Esophagus mucosa (tissue), 1 donor: ENCODE data around the gene NCR1. TPM values are rescaled to one million over a fixed set of nuclear protein-coding genes. Genes with fewer than 3 reads are reported as not detected.
"Not testable (repeated sequence)": the region's sequence is repeated elsewhere in the genome, so short reads cannot be mapped to it uniquely, and the experiment has no call there.

Source experiments
- ATAC-seq: fragments of 200-7000 bp; cut with Tn5 transposase; one replicate; pipeline ENCODE4 v1.9.1; 2020
- total RNA-seq: library from RNA; stranded (reverse); gene quantifications from one replicate; pipeline ENCODE4 v1.2.4, GENCODE V29; 2023
- donor health status: DM: yes; HTN: yes; CAD: no.

The NCR1 gene
- total RNA-seq, 1 donor from 2014 or later = 0.44 TPM

DNA sequence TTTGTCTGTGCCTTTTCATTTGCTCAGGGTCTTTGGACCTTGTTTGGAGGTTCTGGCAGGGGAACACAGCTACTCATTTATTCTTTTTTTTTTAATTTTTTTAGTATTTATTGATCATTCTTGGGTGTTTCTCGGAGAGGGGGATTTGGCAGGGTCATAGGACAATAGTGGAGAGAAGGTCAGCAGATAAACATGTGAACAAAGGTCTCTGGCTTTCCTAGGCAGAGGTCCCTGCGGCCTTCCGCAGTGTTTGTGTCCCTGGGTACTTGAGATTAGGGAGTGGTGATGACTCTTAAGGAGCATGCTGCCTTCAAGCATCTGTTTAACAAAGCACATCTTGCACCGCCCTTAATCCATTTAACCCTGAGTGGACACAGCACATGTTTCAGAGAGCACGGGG is 2.0 kb downstream of the NCR1 start:
- ATAC-seq = not testable (repeated sequence)

DNA sequence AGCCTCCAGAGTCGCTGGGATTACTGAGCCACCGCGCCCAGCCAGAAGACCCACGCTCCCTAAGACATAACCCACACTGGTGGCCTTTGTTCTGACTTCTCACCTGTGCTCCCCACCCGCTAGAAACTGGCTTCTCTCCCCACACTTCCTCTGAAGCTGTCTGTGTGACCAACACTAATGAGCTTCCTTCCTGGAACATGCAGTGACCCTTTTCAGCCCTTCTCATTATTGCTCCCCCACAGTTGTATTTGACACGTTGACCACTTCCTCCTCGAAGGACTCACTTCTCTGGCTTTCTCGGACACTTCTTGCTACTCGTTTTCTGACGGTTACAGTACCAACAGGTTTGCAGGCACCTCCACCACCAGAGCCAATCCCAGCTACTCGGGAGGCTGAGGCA is 10.9 kb downstream of the NCR1 start:
- no peak for ATAC-seq

DNA sequence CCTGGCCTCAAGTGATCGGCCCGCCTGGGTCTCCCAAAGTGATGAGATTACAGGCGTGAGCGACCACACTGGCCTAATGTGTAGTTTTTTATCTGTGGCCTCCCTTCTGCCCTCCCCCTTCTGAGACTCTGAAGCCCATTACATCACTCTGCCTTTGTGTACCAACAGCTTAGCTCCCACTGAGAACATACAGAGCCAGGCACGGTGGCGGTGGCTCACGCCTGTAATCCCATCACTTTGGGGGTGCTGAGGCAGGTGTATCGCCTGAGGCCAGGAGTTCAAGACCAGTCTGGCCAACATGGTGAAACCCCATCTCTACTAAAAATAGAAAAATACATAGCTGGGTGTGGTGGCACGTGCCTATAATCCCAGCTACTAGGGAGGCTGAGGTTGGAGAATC is 12.6 kb downstream of the NCR1 start:
- no peak for ATAC-seq

DNA sequence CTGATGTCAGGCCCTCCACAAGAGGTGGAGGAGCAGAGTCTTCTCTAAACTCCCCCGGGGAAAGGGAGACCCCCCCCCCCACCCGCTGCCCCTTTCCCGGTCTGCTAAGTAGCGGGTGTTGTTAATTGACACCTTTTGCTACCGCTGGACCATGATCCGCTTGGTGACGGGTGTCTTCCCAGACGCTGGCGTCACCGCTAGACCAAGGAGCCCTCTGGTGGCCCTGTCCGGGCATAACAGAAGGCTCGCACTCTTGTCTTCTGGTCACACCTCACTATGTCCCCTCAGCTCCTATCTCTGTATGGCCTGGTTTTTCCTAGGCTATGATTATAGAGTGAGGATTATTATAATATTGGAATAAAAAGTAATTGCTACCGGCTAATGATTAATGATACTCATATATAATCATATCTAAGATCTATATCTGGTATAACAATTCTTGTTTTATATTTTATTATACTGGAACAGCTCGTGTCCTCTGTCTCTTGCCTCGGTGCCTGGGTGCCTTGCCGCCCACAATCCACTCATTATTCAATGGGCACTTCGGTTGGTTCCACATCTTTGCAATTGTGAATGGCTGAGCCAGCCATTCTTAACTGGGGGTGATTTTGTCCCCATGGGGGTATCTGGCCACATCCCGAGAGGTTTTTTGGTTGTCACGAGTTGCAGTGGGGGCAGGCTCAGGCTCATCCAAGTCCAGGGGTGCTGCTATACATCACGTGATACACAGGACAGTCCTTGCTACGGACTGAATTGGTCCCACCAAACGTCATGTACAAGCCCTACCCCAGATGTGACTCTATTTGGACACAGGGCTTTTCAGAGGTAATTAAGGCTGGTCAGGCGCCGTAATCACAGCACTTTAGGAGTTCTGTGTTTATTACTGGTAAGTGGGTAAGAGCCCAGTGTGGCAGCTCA is 14.0 kb downstream of the NCR1 start:
- ATAC-seq = not testable (repeated sequence)

DNA sequence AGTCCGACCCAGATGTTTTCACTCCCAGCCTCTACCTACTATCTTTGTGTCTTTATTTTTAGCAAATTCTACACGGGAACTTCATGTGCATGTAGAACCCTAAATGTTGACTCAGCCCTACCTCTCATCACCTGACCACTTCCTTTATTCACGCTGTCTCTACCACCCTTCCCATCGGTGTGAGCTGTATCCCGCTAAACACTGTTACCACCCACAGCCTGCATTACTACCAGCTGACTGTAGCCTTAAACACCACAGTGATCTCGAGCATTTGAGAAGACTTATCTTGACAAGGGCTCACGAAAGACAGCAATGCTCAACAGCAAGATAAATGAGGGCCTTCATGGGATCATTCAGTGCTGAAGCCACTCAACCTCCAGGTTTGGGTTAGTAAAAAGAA is 15.1 kb downstream of the NCR1 start:
- no peak for ATAC-seq

DNA sequence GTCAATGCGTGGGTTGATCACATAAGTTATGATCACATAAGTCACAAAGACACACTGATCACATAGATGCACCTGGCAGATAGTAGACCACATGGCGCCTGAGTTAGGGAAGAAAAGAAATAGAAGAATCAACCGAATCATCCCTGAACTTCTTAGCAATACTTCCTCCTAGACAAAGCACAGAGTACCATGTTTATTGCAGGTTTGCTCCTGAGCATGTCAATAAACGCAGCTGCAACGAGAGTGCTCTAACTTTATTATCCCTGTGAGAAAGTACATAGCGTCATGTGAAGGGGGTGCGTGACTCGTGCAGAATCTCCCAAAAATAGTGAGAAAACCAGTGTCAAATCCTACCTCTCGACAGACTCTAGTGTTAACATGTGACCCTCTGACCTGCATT is 17.3 kb downstream of the NCR1 start:
- no peak for ATAC-seq

DNA sequence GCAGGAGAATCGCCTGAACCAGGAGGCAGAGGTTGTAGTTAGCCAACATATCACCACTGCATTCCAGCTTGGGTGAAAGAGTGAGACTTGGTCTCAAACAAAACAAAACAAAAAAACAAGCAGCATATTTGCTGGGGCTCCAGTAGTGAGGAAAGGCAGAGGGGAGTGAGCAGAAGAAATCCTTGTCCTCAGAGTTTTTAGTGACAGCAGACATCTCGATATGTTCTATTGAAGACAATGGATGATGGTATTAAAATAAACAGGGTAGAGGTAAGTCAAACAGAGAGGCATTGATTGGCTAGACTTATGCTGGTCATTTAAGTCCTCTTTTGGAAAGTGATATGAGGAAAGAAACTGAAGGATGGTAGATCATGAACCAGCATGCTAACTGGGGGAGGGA is 22.4 kb downstream of the NCR1 start:
- no peak for ATAC-seq

DNA sequence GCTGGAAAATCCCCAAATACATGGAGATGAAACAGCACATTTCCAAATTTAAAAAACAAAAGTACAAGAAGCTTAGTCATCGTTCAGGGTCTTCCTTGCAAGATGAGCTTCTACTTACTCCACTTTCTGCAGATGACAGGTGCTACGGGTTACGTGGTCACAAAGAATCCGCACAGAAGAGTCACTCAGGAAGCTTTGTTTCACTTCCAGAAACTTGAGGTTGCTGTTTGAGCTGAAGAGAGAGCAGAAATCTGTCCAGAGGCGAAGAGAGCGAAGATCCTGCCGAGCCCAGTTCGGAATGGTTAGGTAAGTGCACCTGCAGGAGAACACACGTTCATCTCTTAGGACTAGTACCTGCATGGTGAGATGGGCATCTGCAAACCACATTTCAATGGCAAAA is 32.0 kb downstream of the NCR1 start:
- ATAC-seq = no peak

DNA sequence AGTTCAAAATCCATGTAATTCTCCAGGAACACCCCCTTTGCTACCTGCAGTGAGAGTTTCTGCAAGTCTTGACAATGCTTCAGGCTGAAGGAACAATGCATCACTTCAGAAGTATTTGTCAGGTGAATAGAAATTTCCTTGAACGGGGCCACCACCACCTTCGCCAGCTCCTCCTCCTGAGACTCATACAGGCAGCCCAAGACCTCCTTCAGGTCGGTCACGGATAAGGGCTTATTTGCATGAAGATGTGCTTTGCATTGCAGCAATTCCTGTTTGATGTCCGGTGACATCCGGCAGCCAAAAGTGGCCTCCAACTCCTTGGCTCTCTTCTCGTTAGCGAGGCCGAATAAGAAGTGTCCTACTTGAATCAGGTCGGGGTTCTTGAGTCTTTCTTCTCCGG is 33.0 kb downstream of the NCR1 start:
- no peak for ATAC-seq

DNA sequence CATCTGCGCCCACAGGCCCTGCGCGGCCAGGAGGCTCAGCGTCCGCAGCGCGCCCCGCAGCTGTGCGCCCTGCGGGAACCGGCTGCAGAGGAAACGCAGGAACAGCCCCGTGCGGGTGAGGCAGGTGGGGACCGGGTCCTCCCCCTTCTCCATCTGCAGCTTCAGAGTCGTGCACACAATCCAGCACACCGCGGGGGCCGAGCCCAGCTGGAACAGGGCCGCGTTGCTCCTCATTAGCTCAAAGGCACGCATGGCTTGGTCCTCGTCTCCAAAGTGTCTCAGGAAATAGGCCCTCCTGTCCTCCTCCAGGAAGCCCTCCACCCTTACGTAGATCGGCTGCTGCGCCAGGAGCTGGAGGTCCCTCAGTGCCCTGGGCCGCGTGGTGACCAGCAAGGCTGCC is 33.6 kb downstream of the NCR1 start:
- not testable (repeated sequence) for ATAC-seq

DNA sequence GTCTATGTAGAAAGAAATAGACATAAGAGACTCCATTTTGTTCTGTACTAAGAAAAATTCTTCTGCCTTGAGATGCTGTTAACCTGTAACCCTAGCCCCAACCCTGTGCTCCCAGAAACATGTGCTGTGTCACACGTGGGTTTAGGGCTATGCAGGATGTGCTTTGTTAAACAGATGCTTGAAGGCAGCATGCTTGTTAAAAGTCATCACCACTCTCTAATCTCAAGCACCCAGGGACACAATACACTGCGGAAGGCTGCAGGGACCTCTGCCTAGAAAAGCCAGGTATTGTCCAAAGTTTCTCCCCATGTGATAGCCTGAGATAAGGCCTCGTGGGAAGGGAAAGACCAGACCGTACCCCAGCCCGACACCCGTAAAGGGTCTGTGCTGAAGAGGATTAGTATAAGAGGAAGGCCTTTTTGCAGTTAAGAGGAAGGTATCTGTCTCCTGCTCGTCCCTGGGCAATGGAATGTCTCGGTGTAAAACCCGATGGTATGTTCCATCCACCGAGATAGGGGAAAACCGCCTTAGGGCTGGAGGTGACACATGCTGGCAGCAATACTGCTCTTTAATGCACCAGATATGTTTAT is 37.9 kb downstream of the NCR1 start:
- not testable (repeated sequence) for ATAC-seq

DNA sequence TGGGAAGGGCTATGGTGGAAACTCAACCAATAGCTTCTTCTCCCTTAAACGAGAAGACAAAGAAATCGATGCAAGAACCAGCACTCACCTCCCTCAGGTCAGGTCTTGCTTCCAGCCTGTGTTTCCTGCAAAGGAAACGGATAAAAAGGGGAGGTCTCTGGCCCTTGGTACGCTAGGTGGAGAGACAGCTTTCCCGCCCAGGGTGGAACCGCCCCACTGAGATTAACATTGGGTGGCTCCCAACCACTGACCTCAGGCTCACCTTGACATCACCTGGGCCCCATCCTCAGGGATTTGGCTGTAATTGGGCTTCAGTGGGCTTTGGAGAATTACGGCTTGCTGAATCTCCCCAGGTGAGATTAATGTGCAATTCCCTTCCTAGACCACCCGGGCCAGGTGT is 41.4 kb downstream of the NCR1 start, which contains the start of gene NLRP7:
NLRP7 (minus strand) TSS at position 150 of the 400 bp plus-strand sequence.
- no peak for ATAC-seq

DNA sequence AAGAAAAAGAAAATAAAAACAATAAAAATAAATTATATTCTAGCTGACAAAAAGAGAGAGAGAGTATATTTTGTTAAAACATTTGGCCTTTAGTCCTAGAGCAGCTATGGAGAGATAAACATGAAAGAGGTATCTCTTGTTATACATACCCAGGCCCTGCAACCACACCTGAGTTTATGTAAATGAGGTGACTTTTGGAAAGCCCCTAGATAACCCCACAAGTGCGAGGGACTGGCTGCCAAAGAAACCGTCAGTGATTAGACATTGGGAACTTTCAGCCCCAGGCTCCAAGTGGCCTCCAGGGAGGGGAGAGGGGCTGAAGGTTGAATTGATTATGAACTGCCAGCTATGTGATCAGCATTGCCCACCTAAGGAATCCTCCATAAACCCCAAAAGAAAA is 43.5 kb downstream of the NCR1 start:
- ATAC-seq = no peak

DNA sequence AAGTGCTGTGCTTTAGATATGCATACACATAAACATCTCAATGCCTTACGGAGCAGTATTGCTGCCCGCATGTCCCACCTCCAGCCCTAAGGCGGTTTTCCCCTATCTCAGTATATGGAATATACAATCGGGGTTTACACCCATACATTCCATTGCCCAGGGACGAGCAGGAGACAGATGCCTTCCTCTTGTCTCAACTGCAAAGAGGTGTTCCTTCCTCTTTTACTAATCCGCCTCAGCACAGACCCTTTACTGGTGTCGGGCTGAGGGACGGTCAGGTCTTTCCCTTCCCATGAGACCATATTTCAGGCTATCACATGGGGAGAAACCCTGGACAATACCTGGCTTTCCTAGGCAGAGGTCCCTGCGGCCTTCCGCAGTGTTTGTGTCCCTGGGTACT is 44.6 kb downstream of the NCR1 start:
- not testable (repeated sequence) for ATAC-seq

DNA sequence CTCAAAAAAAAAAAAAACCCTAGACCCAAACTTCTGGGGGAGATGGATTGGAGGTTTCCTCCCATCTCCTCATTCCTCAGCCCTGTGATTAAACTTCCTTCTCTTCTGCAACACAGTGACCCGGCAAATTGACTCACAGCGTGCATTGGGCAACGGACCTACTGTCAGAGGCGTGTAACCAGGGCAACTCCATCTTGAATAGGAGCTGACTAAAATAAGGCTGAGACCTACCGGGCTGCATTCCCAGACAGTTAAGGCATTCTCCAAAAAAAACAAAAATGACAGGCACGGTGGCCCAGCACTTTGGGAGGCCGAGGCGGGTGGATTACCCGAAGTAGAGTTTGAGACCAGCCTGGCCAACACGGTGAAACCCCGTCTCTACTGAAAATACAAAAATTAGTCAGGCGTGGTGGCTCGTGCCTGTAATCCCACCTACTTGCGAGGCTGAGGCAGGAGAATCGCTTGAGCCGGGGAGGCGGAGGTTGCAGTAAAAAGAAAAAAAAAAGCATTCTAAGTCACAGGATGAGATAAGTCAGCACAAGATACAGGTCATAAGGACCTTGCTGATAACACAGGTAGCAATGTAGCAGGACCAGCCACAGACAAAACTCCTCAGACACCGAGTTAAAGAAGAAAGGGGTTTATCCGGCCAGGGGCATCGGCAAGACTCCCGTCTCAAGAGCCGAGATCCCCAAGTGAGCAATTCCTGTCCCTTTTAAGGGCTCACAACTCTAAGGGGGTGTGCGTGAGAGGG is 46.8 kb downstream of the NCR1 start:
- ATAC-seq = peak; percentile 94

DNA sequence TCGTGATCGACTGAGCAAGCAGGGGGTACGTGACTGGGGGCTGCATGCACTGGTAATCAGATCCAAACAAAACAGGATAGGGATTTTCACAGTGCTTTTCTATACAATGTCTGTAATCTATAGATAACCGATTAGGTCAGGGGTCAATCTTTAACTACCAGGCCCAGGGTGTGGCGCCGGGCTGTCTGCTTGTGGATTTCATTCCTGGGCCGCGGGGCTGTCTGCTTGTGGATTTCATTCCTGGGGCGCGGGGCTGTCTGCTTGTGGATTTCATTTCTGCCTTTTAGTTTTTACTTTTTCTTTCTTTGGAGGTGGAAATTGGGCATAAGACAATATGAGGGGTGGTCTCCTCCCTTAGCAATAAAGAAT is 47.4 kb downstream of the NCR1 start:
- ATAC-seq = not testable (repeated sequence)

DNA sequence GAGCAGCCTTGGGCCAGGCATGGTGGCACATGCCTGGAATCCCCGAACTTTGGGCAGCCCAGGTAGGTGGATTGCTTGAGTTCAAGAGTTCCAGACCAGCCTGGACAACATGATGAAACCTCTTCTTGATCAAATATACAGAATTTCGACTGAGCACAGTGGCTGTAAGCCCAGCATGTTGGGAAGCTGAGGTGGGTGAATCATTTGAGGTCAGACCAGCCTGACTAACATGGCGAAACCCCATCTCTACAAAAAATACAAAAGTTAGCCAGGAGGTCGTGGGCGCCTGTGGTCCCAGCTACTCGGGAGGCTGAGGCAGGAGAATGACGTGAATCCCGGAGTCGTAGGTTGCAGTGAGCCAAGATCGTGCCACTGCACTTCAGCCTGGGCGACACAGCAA is 49.4 kb downstream of the NCR1 start:
- no peak for ATAC-seq

DNA sequence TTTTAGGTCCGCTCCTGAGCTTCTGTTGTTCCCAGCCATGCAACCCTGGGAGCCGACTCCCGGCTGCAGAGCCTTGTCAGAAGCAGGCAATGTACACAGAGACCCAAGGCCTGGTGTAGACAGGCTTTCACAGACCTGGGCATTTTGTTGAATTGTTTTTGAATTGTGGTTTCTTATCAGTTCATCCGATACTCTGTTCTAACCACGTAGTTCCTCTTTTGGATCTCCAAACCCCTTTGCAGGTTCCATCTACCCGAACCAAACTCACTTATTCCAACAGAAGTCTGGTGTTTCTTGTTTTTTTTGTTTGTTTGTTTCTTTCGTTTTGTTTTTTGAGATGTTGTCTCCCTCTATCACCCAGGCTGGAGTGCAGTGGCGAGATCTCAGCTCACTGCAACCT is 53.9 kb downstream of the NCR1 start:
- no peak for ATAC-seq

Other genes starting within 250 kb of the NCR1 start
- gene LILRB4, start 243.2 kb upstream of the NCR1 start, total RNA-seq = 0.48 TPM
- not detected for gene KIR3DL3, start 181.7 kb upstream of the NCR1 start, total RNA-seq
- not detected for gene KIR2DL3, start 167.6 kb upstream of the NCR1 start, total RNA-seq
- gene KIR2DL1, start 136.4 kb upstream of the NCR1 start, total RNA-seq = not detected
- gene KIR2DL4, start 102.5 kb upstream of the NCR1 start, total RNA-seq = not detected
- gene KIR3DL1, start 89.7 kb upstream of the NCR1 start, total RNA-seq = not detected
- not detected for gene KIR2DS4, start 73.5 kb upstream of the NCR1 start, total RNA-seq
- not detected for gene KIR3DL2, start 55.7 kb upstream of the NCR1 start, total RNA-seq
- gene FCAR, start 31.9 kb upstream of the NCR1 start, total RNA-seq = 0.16 TPM
- not detected for gene NLRP7, start 41.4 kb downstream of the NCR1 start, total RNA-seq
- gene NLRP2, start 60.2 kb downstream of the NCR1 start, total RNA-seq = 71.6 TPM
- gene GP6, start 132.1 kb downstream of the NCR1 start, total RNA-seq = 0.40 TPM
- 33.7 TPM for gene RDH13, start 157.0 kb downstream of the NCR1 start, total RNA-seq
- 199 TPM for gene EPS8L1, start 169.7 kb downstream of the NCR1 start, total RNA-seq
- 33.3 TPM for gene PPP1R12C, start 211.5 kb downstream of the NCR1 start, total RNA-seq
- 9.4 TPM for gene TNNT1, start 243.1 kb downstream of the NCR1 start, total RNA-seq